ENCODE measurements around the gene FKBP1A. TPM values are rescaled to one million over a fixed set of nuclear protein-coding genes. Genes with fewer than 3 reads are reported as not detected.

FKBP1A gene
- total and polyA plus RNA-seq, 7 donors: 71.7 to 515 (median 118) TPM

GRCh38 chr20:1417273-1417672 lies 24.4 kb upstream of the FKBP1A start:
- Histone ChIP-seq H3K4me1 (no peaks in the 10 kb centered on the region), H3K27me3 (peaks cover 0 to 10% (median 0%) of the 10 kb centered on the region in 3 donors), H3K36me3 (no peaks in the 10 kb centered on the region), H3K4me3 (no peak overlapping the region), H3K27ac (no peak overlapping the region), H3K9me3 (peaks cover 0 to 4% (median 0%) of the 10 kb centered on the region in 4 donors)
- 83 to 86% methylated on average over 5 of the region's 5 CpGs for WGBS, 2 donors
- intact Hi-C loops (cut with DNase I): no loop called here
- DNase-seq: no peak
- TF ChIP-seq POLR2A (IDR thresholded peaks at IDR 0.05): no peak
- no peak for TF ChIP-seq POLR2AphosphoS5 (IDR thresholded peaks at IDR 0.05)
- no peak for TF ChIP-seq EP300 (IDR thresholded peaks at IDR 0.05)
- no peak for TF ChIP-seq CTCF (IDR thresholded peaks at IDR 0.05)

- Histone ChIP-seq H3K9me3 (peaks cover 0 to 2% (median 0%) of the 10 kb centered on the region in 4 donors), H3K27ac (no peak overlapping the region), H3K27me3 (peaks cover 0 to 6% (median 0%) of the 10 kb centered on the region in 3 donors), H3K36me3 (no peaks in the 10 kb centered on the region), H3K4me3 (no peak overlapping the region), H3K4me1 (no peaks in the 10 kb centered on the region)
- 79% methylated on average over 8 of the region's 8 CpGs for WGBS, 2 donors
- DNase-seq: no peak
- intact Hi-C loops (cut with DNase I): no loop called here
- TF ChIP-seq CTCF (IDR thresholded peaks at IDR 0.05): no peak
- no peak for TF ChIP-seq POLR2A (IDR thresholded peaks at IDR 0.05)
- TF ChIP-seq POLR2AphosphoS5 (IDR thresholded peaks at IDR 0.05): no peak
- TF ChIP-seq EP300 (IDR thresholded peaks at IDR 0.05): no peak
Measured at GRCh38 chr20:1415667-1416468, 23.0 kb upstream of the FKBP1A start.

- Histone ChIP-seq H3K36me3 (no peaks in the 10 kb centered on the region), H3K27ac (no peak overlapping the region), H3K27me3 (peaks cover 0 to 6% (median 0%) of the 10 kb centered on the region in 3 donors), H3K4me1 (no peaks in the 10 kb centered on the region), H3K4me3 (no peak overlapping the region), H3K9me3 (no peaks in the 10 kb centered on the region)
- TF ChIP-seq POLR2A (IDR thresholded peaks at IDR 0.05) (no peak), POLR2AphosphoS5 (IDR thresholded peaks at IDR 0.05) (no peak), EP300 (IDR thresholded peaks at IDR 0.05) (no peak), CTCF (IDR thresholded peaks at IDR 0.05) (no peak)
- intact Hi-C loops (cut with DNase I): no loop called here
- WGBS, 2 donors: 21 to 70% methylated on average over 4 of the region's 4 CpGs
- DNase-seq: no peak
Measured at GRCh38 chr20:1414982-1415381, 22.1 kb upstream of the FKBP1A start.

GRCh38 chr20:1405801-1406200 lies 12.9 kb upstream of the FKBP1A start:
- Histone ChIP-seq H3K36me3 (no peaks in the 10 kb centered on the region), H3K4me3 (no peak overlapping the region), H3K27ac (no peak overlapping the region), H3K4me1 (no peaks in the 10 kb centered on the region), H3K9me3 (no peaks in the 10 kb centered on the region), H3K27me3 (peaks cover 0 to 28% (median 0%) of the 10 kb centered on the region in 3 donors)
- 19 to 45% methylated on average over 2 of the region's 2 CpGs for WGBS, 2 donors
- intact Hi-C loops (cut with DNase I): no loop called here
- TF ChIP-seq POLR2A (IDR thresholded peaks at IDR 0.05): no peak
- no peak for TF ChIP-seq POLR2AphosphoS5 (IDR thresholded peaks at IDR 0.05)
- no peak for TF ChIP-seq EP300 (IDR thresholded peaks at IDR 0.05)
- DNase-seq: no peak

- intact Hi-C loops (cut with DNase I): no loop called here
- TF ChIP-seq EP300 (IDR thresholded peaks at IDR 0.05) (no peak), POLR2A (IDR thresholded peaks at IDR 0.05) (no peak), POLR2AphosphoS5 (IDR thresholded peaks at IDR 0.05) (no peak), CTCF (IDR thresholded peaks at IDR 0.05) (no peak)
- Histone ChIP-seq H3K36me3 (no peaks in the 10 kb centered on the region), H3K27ac (no peak overlapping the region), H3K27me3 (peaks cover 5 to 48% (median 10%) of the 10 kb centered on the region in 3 donors), H3K9me3 (no peaks in the 10 kb centered on the region), H3K4me3 (no peak overlapping the region), H3K4me1 (no peaks in the 10 kb centered on the region)
- 55 to 96% methylated on average over 1 of the region's 1 CpG for WGBS, 2 donors
- no peak for DNase-seq
Measured at GRCh38 chr20:1403624-1404023, 10.8 kb upstream of the FKBP1A start.

Measured in sigmoid colon (tissue), 7 donors.